Endothelial cell of umbilical vein (primary cell): ENCODE results near the gene MAST1.

Source experiments
- EZH2 ChIP-seq: IDR thresholded peaks from 2 replicates; pipeline ENCODE4 v1.6.1; 2012; ENCODE audit warnings: borderline replicate concordance, low read depth, mild to moderate bottlenecking, moderate library complexity, low read length, inconsistent platforms; ENCODE audit not compliant: severe bottlenecking
- FOS ChIP-seq: IDR thresholded peaks from 2 replicates; pipeline ENCODE4 v1.6.1; 2011; ENCODE audit warnings: mild to moderate bottlenecking, low read length, moderate library complexity, borderline replicate concordance; ENCODE audit not compliant: insufficient read depth
- JUN ChIP-seq: IDR thresholded peaks from 2 replicates; pipeline ENCODE4 v1.6.1; 2011; ENCODE audit warnings: borderline replicate concordance, low read depth; ENCODE audit not compliant: insufficient read length, insufficient read depth
- MYC ChIP-seq: IDR thresholded peaks from one replicate; pipeline ENCODE4 v1.6.1; 2011; ENCODE audit warnings: mild to moderate bottlenecking, low read depth, low read length
- POLR2A ChIP-seq: IDR thresholded peaks from 2 replicates; pipeline ENCODE4 v1.6.1; 2012; ENCODE audit warnings: low read depth, mild to moderate bottlenecking, control low read depth, low read length
- POLR2AphosphoS5 ChIP-seq: IDR thresholded peaks from 2 replicates; pipeline ENCODE4 v1.6.1; 2012; ENCODE audit warnings: low read depth, mild to moderate bottlenecking, control low read depth, low read length, moderate library complexity; ENCODE audit not compliant: insufficient read depth
- TF ChIP-seq, protein P1 (sequence below), 2 donors: IDR thresholded peaks; 1 replicate in 1 of 2; 2 replicates in 1 of 2; pipeline ENCODE4 v1.5.1; 2011; ENCODE audit warnings: low read length in 2 of 2, mild to moderate bottlenecking in 2 of 2, moderate library complexity in 2 of 2, control low read depth in 1 of 2, inconsistent platforms in 1 of 2, low read depth in 1 of 2; ENCODE audit not compliant: insufficient read depth in 1 of 2; ENCODE audit errors: extremely low read depth in 1 of 2
- TF ChIP-seq, protein P2 (sequence below): IDR thresholded peaks from 2 replicates; pipeline ENCODE4 v1.6.1; 2011; ENCODE audit not compliant: insufficient read depth, insufficient read length

GRCh38 chr19:12790628-12791344 lies 47.5 kb upstream of the MAST1 start:
- TF ChIP-seq, protein P1, sequence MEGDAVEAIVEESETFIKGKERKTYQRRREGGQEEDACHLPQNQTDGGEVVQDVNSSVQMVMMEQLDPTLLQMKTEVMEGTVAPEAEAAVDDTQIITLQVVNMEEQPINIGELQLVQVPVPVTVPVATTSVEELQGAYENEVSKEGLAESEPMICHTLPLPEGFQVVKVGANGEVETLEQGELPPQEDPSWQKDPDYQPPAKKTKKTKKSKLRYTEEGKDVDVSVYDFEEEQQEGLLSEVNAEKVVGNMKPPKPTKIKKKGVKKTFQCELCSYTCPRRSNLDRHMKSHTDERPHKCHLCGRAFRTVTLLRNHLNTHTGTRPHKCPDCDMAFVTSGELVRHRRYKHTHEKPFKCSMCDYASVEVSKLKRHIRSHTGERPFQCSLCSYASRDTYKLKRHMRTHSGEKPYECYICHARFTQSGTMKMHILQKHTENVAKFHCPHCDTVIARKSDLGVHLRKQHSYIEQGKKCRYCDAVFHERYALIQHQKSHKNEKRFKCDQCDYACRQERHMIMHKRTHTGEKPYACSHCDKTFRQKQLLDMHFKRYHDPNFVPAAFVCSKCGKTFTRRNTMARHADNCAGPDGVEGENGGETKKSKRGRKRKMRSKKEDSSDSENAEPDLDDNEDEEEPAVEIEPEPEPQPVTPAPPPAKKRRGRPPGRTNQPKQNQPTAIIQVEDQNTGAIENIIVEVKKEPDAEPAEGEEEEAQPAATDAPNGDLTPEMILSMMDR (IDR thresholded peaks at IDR 0.05; ENCODE audit: extremely low read depth in 1 of 2, insufficient read depth in 1 of 2, low read depth in 1 of 2, low read length in 2 of 2), result no peak
- TF ChIP-seq POLR2A, result no peak
- TF ChIP-seq, protein P2, sequence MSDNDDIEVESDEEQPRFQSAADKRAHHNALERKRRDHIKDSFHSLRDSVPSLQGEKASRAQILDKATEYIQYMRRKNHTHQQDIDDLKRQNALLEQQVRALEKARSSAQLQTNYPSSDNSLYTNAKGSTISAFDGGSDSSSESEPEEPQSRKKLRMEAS, result peak; percentile 66
- no peak for TF ChIP-seq POLR2AphosphoS5
- TF ChIP-seq EZH2, result no peak
- TF ChIP-seq FOS, result no peak
- no peak for TF ChIP-seq MYC
- no peak for TF ChIP-seq JUN
